ENCODE results near the gene SLC24A4.

GRCh38 chr14:92437309-92437708, 114.3 kb downstream of the SLC24A4 start:
- no peak for TF ChIP-seq BHLHE40 (IDR thresholded peaks at IDR 0.05; ENCODE audit: low read depth, low read length)
- no peak for TF ChIP-seq POLR2A (IDR thresholded peaks at IDR 0.05; ENCODE audit: low read depth, low read length)
- no peak for TF ChIP-seq RFX5 (IDR thresholded peaks at IDR 0.05; ENCODE audit: low read depth, low read length)
- TF ChIP-seq CTCF (conservative IDR thresholded peaks at IDR 0.05; ENCODE audit: low read depth, low read length) = no peak
- TF ChIP-seq MAZ (IDR thresholded peaks at IDR 0.05; ENCODE audit: borderline replicate concordance, low read depth, low read length) = no peak

Data from IMR-90 (cell line).